Aorta (tissue), 5 donors: ENCODE data around the gene TSPEAR. TPM values are rescaled to one million over a fixed set of nuclear protein-coding genes. Genes with fewer than 3 reads are reported as not detected.

ENCODE experiments used
- ATAC-seq: fragments of 200-7000 bp; cut with Tn5 transposase; one replicate; pipeline ENCODE4 v1.9.1; 2022; ENCODE audit warnings: moderate library complexity; ENCODE audit not compliant: low FRiP score
- DNase-seq, 2 donors: peaks; one replicate each; pipeline ENCODE4 v3.0.0-alpha.2; 2020
- H3K27ac ChIP-seq, 2 donors: one replicate each; pipeline ENCODE4 v1.5.1; 2013; ENCODE audit warnings: low read length in 2 of 2, mild to moderate bottlenecking in 2 of 2, moderate library complexity in 2 of 2, control low read depth in 1 of 2, inconsistent platforms in 1 of 2, low read depth in 1 of 2
- H3K27me3 ChIP-seq, 2 donors: one replicate each; pipeline ENCODE4 v1.6.1; 2013; ENCODE audit warnings: control low read depth in 1 of 2, low read length in 1 of 2, mild to moderate bottlenecking in 1 of 2, moderate library complexity in 1 of 2; ENCODE audit not compliant: insufficient read depth in 2 of 2, control insufficient read depth in 1 of 2
- H3K36me3 ChIP-seq, 2 donors: one replicate each; pipeline ENCODE4 v1.6.1; 2013; ENCODE audit warnings: control low read depth in 1 of 2, low read length in 1 of 2, mild to moderate bottlenecking in 1 of 2; ENCODE audit not compliant: insufficient read depth in 2 of 2, control insufficient read depth in 1 of 2
- H3K4me1 ChIP-seq, 2 donors: one replicate each; pipeline ENCODE4 v1.6.1; 2013; ENCODE audit warnings: low read length in 2 of 2, control low read depth in 1 of 2, mild to moderate bottlenecking in 1 of 2, moderate library complexity in 1 of 2; ENCODE audit not compliant: insufficient read depth in 2 of 2, control insufficient read depth in 1 of 2
- H3K4me3 ChIP-seq, 2 donors: one replicate each; pipeline ENCODE4 v1.5.1; 2013; ENCODE audit warnings: low read length in 2 of 2, control low read depth in 1 of 2, mild to moderate bottlenecking in 1 of 2
- H3K9me3 ChIP-seq: one replicate; pipeline ENCODE4 v1.6.1; 2013; ENCODE audit warnings: mild to moderate bottlenecking, low read length; ENCODE audit not compliant: control insufficient read depth
- WGBS, 2 donors: extraction: QIAGEN DNeasy Blood & Tissue Kit; methylation state at CpG; one replicate each; pipeline ENCODE4 v1.1.7; 2013; 5-methylcytosine and 5-hydroxymethylcytosine counted together
- intact Hi-C, 2 donors: fragments of 100-400 bp; cut with DNase I; formaldehyde crosslinking; loops; one replicate each; pipeline versions ENCODE4 v1.14.2 to v1.15.0; 2022
- polyA plus RNA-seq, 2 donors: library from polyadenylated mRNA; stranded (reverse); fragments of 200-250 nt; gene quantifications; one replicate each; pipeline ENCODE4 v1.2.3, GENCODE V29; 2013
- total RNA-seq, 2 donors: library from RNA; stranded (reverse); fragmentation: NEBNext Ultra II Directional; extraction: Animal tissue kit (Norgen Biotek cat#: 25700); gene quantifications; one replicate each; pipeline ENCODE4 v1.2.1, GENCODE V29; 2021
- donor health status: healthy with polysubstance abuse.
- donor health status: Bipolar disorder and iron deficiency.
- donor health status: DM: no; HTN: no; CAD: no.
- donor health status: DM: no; HTN: no; CAD: no.
- donor health status: DM: yes; HTN: yes; CAD: no.

The TSPEAR gene
- total and polyA plus RNA-seq, 4 donors: not detected

- ATAC-seq: no peak
- Histone ChIP-seq H3K4me1 (no peaks in the 10 kb centered on the region), H3K36me3 (no peaks in the 10 kb centered on the region), H3K27ac (no peak overlapping the region), H3K9me3 (peaks cover 2% of the 10 kb centered on the region), H3K27me3 (no peaks in the 10 kb centered on the region), H3K4me3 (no peak overlapping the region)
- WGBS, 2 donors: 89 to 92% methylated on average over 24 to 25 of the region's 25 CpGs
- intact Hi-C loops: no loop called here
- DNase-seq: no peak
Observed at GRCh38 chr21:44549525-44550211, 161.7 kb downstream of the TSPEAR start.

GRCh38 chr21:44548922-44549321 lies 162.4 kb downstream of the TSPEAR start:
- ATAC-seq: no peak
- H3K4me1 ChIP-seq: no peaks in the 10 kb centered on the region
- WGBS, 2 donors: 3 to 8% methylated on average over 14 of the region's 14 CpGs
- no peaks in the 10 kb centered on the region for H3K36me3 ChIP-seq
- H3K27me3 ChIP-seq: no peaks in the 10 kb centered on the region
- no peak overlapping the region for H3K4me3 ChIP-seq
- H3K27ac ChIP-seq: no peak overlapping the region
- no peak for DNase-seq
- H3K9me3 ChIP-seq: peaks cover 4% of the 10 kb centered on the region
- intact Hi-C loops: no loop called here

- WGBS, 2 donors: 9 to 14% methylated on average over 13 of the region's 13 CpGs
Observed at GRCh38 chr21:44548381-44548780, 163.0 kb downstream of the TSPEAR start.

GRCh38 chr21:44547656-44548331 lies 163.6 kb downstream of the TSPEAR start:
- peaks cover 4% of the 10 kb centered on the region for H3K9me3 ChIP-seq
- DNase-seq: no peak
- no peak for ATAC-seq
- intact Hi-C loops: no loop called here
- H3K27me3 ChIP-seq: no peaks in the 10 kb centered on the region
- H3K4me3 ChIP-seq: no peak overlapping the region
- H3K4me1 ChIP-seq: no peaks in the 10 kb centered on the region
- 76 to 81% methylated on average over 5 of the region's 5 CpGs for WGBS, 2 donors
- H3K27ac ChIP-seq: no peak overlapping the region
- no peaks in the 10 kb centered on the region for H3K36me3 ChIP-seq

More at GRCh38 chr21:44548381-44548780, 163.0 kb downstream of the TSPEAR start:
- intact Hi-C loops: no loop called here
- no peak for DNase-seq
- Histone ChIP-seq H3K9me3 (peaks cover 4% of the 10 kb centered on the region), H3K27ac (no peak overlapping the region), H3K27me3 (no peaks in the 10 kb centered on the region), H3K36me3 (no peaks in the 10 kb centered on the region), H3K4me3 (no peak overlapping the region), H3K4me1 (no peaks in the 10 kb centered on the region)
- ATAC-seq: no peak

- peaks cover 5% of the 10 kb centered on the region for H3K9me3 ChIP-seq
- H3K4me1 ChIP-seq: no peaks in the 10 kb centered on the region
- H3K36me3 ChIP-seq: no peaks in the 10 kb centered on the region
- H3K27me3 ChIP-seq: no peaks in the 10 kb centered on the region
- 81 to 87% methylated on average over 3 of the region's 3 CpGs for WGBS, 2 donors
- no peak overlapping the region for H3K4me3 ChIP-seq
- no peak overlapping the region for H3K27ac ChIP-seq
- no peak for DNase-seq
- intact Hi-C loops: no loop called here
- ATAC-seq: no peak
Observed at GRCh38 chr21:44544566-44544965, 166.8 kb downstream of the TSPEAR start.

GRCh38 chr21:44542716-44543115 lies 168.7 kb downstream of the TSPEAR start:
- 86 to 94% methylated on average over 1 of the region's 1 CpG for WGBS, 2 donors
- H3K27me3 ChIP-seq: no peaks in the 10 kb centered on the region
- H3K27ac ChIP-seq: no peak overlapping the region
- DNase-seq: no peak
- intact Hi-C loops: no loop called here
- no peak overlapping the region for H3K4me3 ChIP-seq
- H3K4me1 ChIP-seq: no peaks in the 10 kb centered on the region
- ATAC-seq: no peak
- H3K36me3 ChIP-seq: no peaks in the 10 kb centered on the region
- peaks cover 5% of the 10 kb centered on the region for H3K9me3 ChIP-seq

GRCh38 chr21:44540741-44541288 lies 170.6 kb downstream of the TSPEAR start:
- 89 to 90% methylated on average over 11 of the region's 11 CpGs for whole genome bisulfite sequencing, 2 donors
- no peaks in the 10 kb centered on the region for H3K4me1 ChIP-seq
- ATAC-seq: no peak
- H3K27me3 ChIP-seq: no peaks in the 10 kb centered on the region
- no peak for DNase-seq
- H3K36me3 ChIP-seq: no peaks in the 10 kb centered on the region
- H3K27ac ChIP-seq: no peak overlapping the region
- intact Hi-C loops: no loop called here
- no peak overlapping the region for H3K4me3 ChIP-seq
- peaks cover 3% of the 10 kb centered on the region for H3K9me3 ChIP-seq

- Histone ChIP-seq H3K4me1 (no peaks in the 10 kb centered on the region), H3K9me3 (peaks cover 3% of the 10 kb centered on the region), H3K4me3 (no peak within 1 kb of the TSS), H3K27me3 (no peaks in the 10 kb centered on the region), H3K27ac (no peak within 1 kb of the TSS), H3K36me3 (no peaks in the 10 kb centered on the region)
- 70 to 79% methylated on average over 21 of the region's 21 CpGs for WGBS, 2 donors
- DNase-seq (no peak), ATAC-seq (no peak)
- intact Hi-C loops: no loop called here
Observed at GRCh38 chr21:44539991-44540666, 171.2 kb downstream of the TSPEAR start, which contains the start of gene KRTAP10-1. Gene KRTAP10-1 (minus strand): TSS chr21:44540195. CDS start chr21:44540150, 45 bp downstream.
